HepG2 (cell line): Measurements from ENCODE around the gene TEAD1. TPM values are rescaled to one million over a fixed set of nuclear protein-coding genes. Genes with fewer than 3 reads are reported as not detected.
A peak's percentile ranks its signal among the peaks of the same experiment; 100 is the strongest.

Experiments used
- ETV5 ChIP-seq: IDR thresholded peaks from 2 replicates; pipeline ENCODE4 v1.6.1; 2018; ENCODE audit warnings: missing biosample characterization, missing genetic modification reagents, inconsistent platforms, borderline replicate concordance
- KLF16 ChIP-seq, 2 experiments: sonication (generic) in 1 of 2; formaldehyde crosslinking in 1 of 2; IDR thresholded peaks; 2 replicates each; pipeline versions ENCODE4 v1.6.1 to v1.8.0; 2016 to 2023; ENCODE audit warnings: missing genetic modification reagents in 2 of 2, missing compliant biosample characterization in 1 of 2
- MED1 ChIP-seq: sonication (generic); formaldehyde crosslinking; IDR thresholded peaks from 2 replicates; pipeline ENCODE4 v1.4.0; 2020; ENCODE audit warnings: missing genetic modification reagents
- SKI ChIP-seq: fragments of 450-650 bp; IDR thresholded peaks from one replicate; pipeline ENCODE4 v1.6.1; 2018; ENCODE audit warnings: mild to moderate bottlenecking; ENCODE audit not compliant: partially characterized antibody
- ZBED4 ChIP-seq: sonication (generic); formaldehyde crosslinking; IDR thresholded peaks from 2 replicates; pipeline ENCODE4 v1.4.0; 2020; ENCODE audit warnings: missing genetic modification reagents, borderline replicate concordance
- ZBTB40 ChIP-seq, 2 experiments: fragments of 450-650 bp in 1 of 2; sonication (generic) in 1 of 2; formaldehyde crosslinking in 1 of 2; IDR thresholded peaks; 2 replicates each; pipeline versions ENCODE4 v1.6.1 to v1.8.0; 2016 to 2022; ENCODE audit warnings: antibody characterized with exemption in 1 of 2, mild to moderate bottlenecking in 1 of 2, missing genetic modification reagents in 1 of 2
- ZNF253 ChIP-seq: sonication (generic); formaldehyde crosslinking; IDR thresholded peaks from 2 replicates; pipeline ENCODE4 v1.8.0; 2022; ENCODE audit warnings: mild to moderate bottlenecking, missing genetic modification reagents, borderline replicate concordance
- ZNF331 ChIP-seq: sonication (generic); formaldehyde crosslinking; IDR thresholded peaks from 2 replicates; pipeline ENCODE4 v1.4.0; 2020; ENCODE audit warnings: missing genetic modification reagents
- ZNF430 ChIP-seq: sonication (generic); formaldehyde crosslinking; IDR thresholded peaks from 2 replicates; pipeline ENCODE4 v1.9.0; 2021; ENCODE audit warnings: mild to moderate bottlenecking, missing genetic modification reagents
- ZNF441 ChIP-seq: sonication (generic); formaldehyde crosslinking; IDR thresholded peaks from 2 replicates; pipeline ENCODE4 v1.7.0; 2021; ENCODE audit warnings: missing genetic modification reagents, borderline replicate concordance
- ZNF501 ChIP-seq: sonication (generic); formaldehyde crosslinking; IDR thresholded peaks from 2 replicates; pipeline ENCODE4 v1.5.1; 2020; ENCODE audit warnings: mild to moderate bottlenecking, moderate library complexity, missing genetic modification reagents
- polyA plus RNA-seq, 8 experiments: library from polyadenylated mRNA; depleted of rRNA in 3 of 8; stranded (reverse) in 7 of 8; unstranded in 1 of 8; fragments of >200 nt; fragmentation: Illumina TruSeq in 4 of 8; extraction: Trizol in 4 of 8; gene quantifications; 2 replicates each; pipeline versions ENCODE4 v1.2.1 to v1.2.3, GENCODE V29; 2011 to 2016; ENCODE audit warnings: low read depth in 4 of 8, missing spikeins in 1 of 8, mixed read lengths in 1 of 8; ENCODE audit not compliant: insufficient read depth in 1 of 8
- total RNA-seq, 5 experiments: library from RNA; depleted of rRNA; stranded (reverse); fragments of >200 nt; fragmentation: Illumina TruSeq; extraction: Trizol; gene quantifications; 2 replicates each; pipeline ENCODE4 v1.2.3, GENCODE V29; 2016; ENCODE audit warnings: low read depth in 1 of 5
- TF ChIP-seq, protein P1 (sequence below): sonication (generic); formaldehyde crosslinking; IDR thresholded peaks from 2 replicates; pipeline ENCODE4 v1.5.0; 2020; ENCODE audit warnings: mild to moderate bottlenecking, low read depth, missing genetic modification reagents, borderline replicate concordance
- TF ChIP-seq, protein P2 (sequence below): sonication (generic); formaldehyde crosslinking; IDR thresholded peaks from 2 replicates; pipeline ENCODE4 v1.4.0; 2020; ENCODE audit warnings: mild to moderate bottlenecking, missing genetic modification reagents

The TEAD1 gene
- total and polyA plus RNA-seq, 2 of the 13 experiments (the other 11 are each of a cell fraction or from before 2014, with no cell fraction given) = 20.1 to 30.5 TPM

DNA sequence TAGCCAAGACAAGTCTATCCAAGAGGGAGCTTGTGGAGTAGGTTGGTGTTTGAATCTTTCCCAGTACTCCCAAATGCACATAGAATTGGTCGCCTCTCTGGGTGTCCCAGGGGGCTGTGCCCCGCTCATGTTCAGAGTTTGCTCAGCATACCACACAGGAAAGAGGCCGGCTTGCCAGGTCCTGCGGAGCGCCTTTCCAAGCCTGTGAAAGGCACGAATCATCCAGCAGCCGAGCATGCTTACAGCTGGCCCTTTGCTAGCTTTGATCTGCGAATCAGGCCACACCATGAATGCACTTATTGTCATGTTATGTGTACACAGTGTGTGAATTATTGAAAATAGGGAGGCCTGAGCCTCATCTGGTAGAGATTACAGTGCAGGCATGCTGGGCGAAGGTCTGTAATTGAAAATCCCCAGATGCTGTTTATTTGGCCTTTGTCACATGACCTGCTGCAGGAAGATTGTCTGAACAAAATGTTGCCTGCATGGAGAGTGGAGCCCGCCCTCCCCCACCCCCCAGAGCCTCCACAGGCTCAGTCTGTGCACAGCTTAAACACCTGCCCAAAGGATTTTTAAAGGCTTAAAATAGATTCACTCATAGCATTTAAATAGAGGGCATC lies 171.6 kb downstream of the TEAD1 start (continued):
- TF ChIP-seq, protein P1, sequence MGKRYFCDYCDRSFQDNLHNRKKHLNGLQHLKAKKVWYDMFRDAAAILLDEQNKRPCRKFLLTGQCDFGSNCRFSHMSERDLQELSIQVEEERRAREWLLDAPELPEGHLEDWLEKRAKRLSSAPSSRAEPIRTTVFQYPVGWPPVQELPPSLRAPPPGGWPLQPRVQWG (CRISPR knock-in tag) = no peak
- peak; percentile 92 for TF ChIP-seq MED1 (CRISPR knock-in tag)
- TF ChIP-seq, protein P2, sequence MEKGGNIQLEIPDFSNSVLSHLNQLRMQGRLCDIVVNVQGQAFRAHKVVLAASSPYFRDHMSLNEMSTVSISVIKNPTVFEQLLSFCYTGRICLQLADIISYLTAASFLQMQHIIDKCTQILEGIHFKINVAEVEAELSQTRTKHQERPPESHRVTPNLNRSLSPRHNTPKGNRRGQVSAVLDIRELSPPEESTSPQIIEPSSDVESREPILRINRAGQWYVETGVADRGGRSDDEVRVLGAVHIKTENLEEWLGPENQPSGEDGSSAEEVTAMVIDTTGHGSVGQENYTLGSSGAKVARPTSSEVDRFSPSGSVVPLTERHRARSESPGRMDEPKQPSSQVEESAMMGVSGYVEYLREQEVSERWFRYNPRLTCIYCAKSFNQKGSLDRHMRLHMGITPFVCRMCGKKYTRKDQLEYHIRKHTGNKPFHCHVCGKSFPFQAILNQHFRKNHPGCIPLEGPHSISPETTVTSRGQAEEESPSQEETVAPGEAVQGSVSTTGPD (CRISPR knock-in tag) = 0 out of 2 replicates have a peak, but pooled peaks have one; percentile 47
- no peak for TF ChIP-seq ZNF501 (CRISPR knock-in tag)
- 0 out of 2 replicates have a peak, but pooled peaks have one; percentile 24 for TF ChIP-seq ZBED4 (CRISPR knock-in tag)
- peak; percentile 72; the same call in 1 of the 2 replicates for TF ChIP-seq ETV5
- no peak for TF ChIP-seq ZNF441 (CRISPR knock-in tag)
- peak; percentile 89 for TF ChIP-seq ZNF331 (CRISPR knock-in tag)
- TF ChIP-seq ZBTB40 (IDR thresholded peaks at IDR 0.05) = no peak
- peak; percentile 49; the same call in 1 of the 2 replicates for TF ChIP-seq ZBTB40 (CRISPR knock-in tag; IDR thresholded peaks at IDR 0.05)
- peak; percentile 47; the same call in 1 of the 2 replicates for TF ChIP-seq ZNF253
- peak; percentile 71 for TF ChIP-seq ZNF430 (CRISPR knock-in tag)
- TF ChIP-seq KLF16 (CRISPR knock-in tag; IDR thresholded peaks at IDR 0.05) = peak in 1 of 2 experiments; percentile 90; a peak in 2 of 4 replicates
- no peak for TF ChIP-seq SKI
